Neural cell (in vitro differentiated cells): Measurements from ENCODE around the gene ITPR2. TPM values are rescaled to one million over a fixed set of nuclear protein-coding genes. Genes with fewer than 3 reads are reported as not detected.

Experiments
- H2AFZ ChIP-seq: fragments of 200-600, 300-800 bp; sonication (generic), shearing (Covaris generic); 2 replicates; pipeline ENCODE4 v1.6.0; 2014; ENCODE audit warnings: low read depth, mild to moderate bottlenecking, antibody characterized with exemption, low read length, moderate library complexity
- H3F3A ChIP-seq: fragments of 200-600 bp; shearing (Covaris generic); 2 replicates; pipeline ENCODE4 v1.6.1; 2016; ENCODE audit warnings: mild to moderate bottlenecking, moderate library complexity, mixed read lengths, antibody characterized with exemption, low read length; ENCODE audit not compliant: insufficient read depth, poor library complexity, severe bottlenecking
- H3K27ac ChIP-seq: fragments of 200-600, 300-800 bp; sonication (generic), shearing (Covaris generic); 2 replicates; pipeline ENCODE4 v1.5.1; 2014; ENCODE audit warnings: mild to moderate bottlenecking, low read length, moderate library complexity
- H3K27me3 ChIP-seq: fragments of 300-800, 200-600 bp; sonication (generic), shearing (Covaris generic); 2 replicates; pipeline ENCODE4 v1.6.0; 2014; ENCODE audit warnings: mild to moderate bottlenecking, low read depth, low read length, moderate library complexity; ENCODE audit not compliant: insufficient read depth
- H3K36me3 ChIP-seq: fragments of 300-800, 200-600 bp; sonication (generic), shearing (Covaris generic); 2 replicates; pipeline ENCODE4 v1.5.1; 2014; ENCODE audit warnings: mild to moderate bottlenecking, antibody characterized with exemption, low read length, moderate library complexity; ENCODE audit not compliant: insufficient read depth
- H3K4me2 ChIP-seq: fragments of 300-800, 200-600 bp; sonication (generic), shearing (Covaris generic); 2 replicates; pipeline ENCODE4 v1.6.0; 2014; ENCODE audit warnings: mild to moderate bottlenecking, low read length
- H3K4me3 ChIP-seq: fragments of 300-800, 200-600 bp; sonication (generic), shearing (Covaris generic); 2 replicates; pipeline ENCODE4 v1.5.1; 2014; ENCODE audit warnings: mild to moderate bottlenecking, low read length, moderate library complexity
- H3K79me2 ChIP-seq: fragments of 200-600 bp; shearing (Covaris generic); replicated peaks from 2 replicates; pipeline ENCODE4 v1.6.0; 2014; ENCODE audit warnings: mild to moderate bottlenecking, low read length, moderate library complexity; ENCODE audit not compliant: insufficient read depth
- H3K9ac ChIP-seq: fragments of 300-800, 200-600 bp; sonication (generic), shearing (Covaris generic); 2 replicates; pipeline ENCODE4 v1.6.1; 2016; ENCODE audit warnings: mild to moderate bottlenecking, low read length, mixed read lengths
- H3K9me2 ChIP-seq: fragments of 200-600 bp; shearing (Covaris generic); 2 replicates; pipeline ENCODE4 v1.6.1; 2016; ENCODE audit warnings: mild to moderate bottlenecking, low read length, mixed read lengths; ENCODE audit not compliant: insufficient read depth
- H3K9me3 ChIP-seq: fragments of 200-600, 300-800 bp; sonication (generic), shearing (Covaris generic); 2 replicates; pipeline ENCODE4 v1.6.1; 2016; ENCODE audit warnings: mild to moderate bottlenecking, mixed run types, low read length, moderate library complexity, mixed read lengths
- H4K20me1 ChIP-seq: fragments of 200-600 bp; shearing (Covaris generic); 2 replicates; pipeline ENCODE4 v1.6.1; 2016; ENCODE audit warnings: mild to moderate bottlenecking, mixed run types; ENCODE audit not compliant: insufficient read depth
- EP300 ChIP-seq: fragments of 450-650 bp; conservative IDR thresholded peaks from 2 replicates; pipeline ENCODE4 v1.6.1; 2014; ENCODE audit warnings: antibody characterized with exemption, mild to moderate bottlenecking, moderate library complexity; ENCODE audit not compliant: poor library complexity, severe bottlenecking
- EZH2 ChIP-seq: fragments of 200-600, 300-800 bp; shearing (Covaris generic), sonication (generic); IDR thresholded peaks from 2 replicates; pipeline ENCODE4 v1.6.1; 2014; ENCODE audit warnings: antibody characterized with exemption, low read length, borderline replicate concordance, mild to moderate bottlenecking; ENCODE audit not compliant: insufficient read depth, poor library complexity, severe bottlenecking
- MXI1 ChIP-seq: fragments of 450-650 bp; conservative IDR thresholded peaks from 2 replicates; pipeline ENCODE4 v1.6.1; 2014; ENCODE audit warnings: antibody characterized with exemption, mild to moderate bottlenecking; ENCODE audit not compliant: poor library complexity, severe bottlenecking
- POLR2AphosphoS5 ChIP-seq: IDR thresholded peaks from 2 replicates; pipeline ENCODE4 v1.6.1; 2012
- RAD21 ChIP-seq: fragments of 450-650 bp; conservative IDR thresholded peaks from 2 replicates; pipeline ENCODE4 v1.6.1; 2014; ENCODE audit warnings: antibody characterized with exemption, mild to moderate bottlenecking, moderate library complexity
- TAF1 ChIP-seq: IDR thresholded peaks from 2 replicates; pipeline ENCODE4 v1.6.1; 2012; ENCODE audit warnings: low read depth
- polyA plus RNA-seq: library from polyadenylated mRNA; depleted of rRNA; stranded (reverse); fragments of >200 nt; gene quantifications from 2 replicates; pipeline ENCODE4 v1.2.3, GENCODE V29; 2014
- TF ChIP-seq, protein P1 (sequence below): fragments of 450-650 bp; IDR thresholded peaks from 2 replicates; pipeline ENCODE4 v1.5.1; 2014; ENCODE audit warnings: antibody characterized with exemption, mild to moderate bottlenecking, moderate library complexity; ENCODE audit not compliant: poor library complexity, severe bottlenecking
- TF ChIP-seq, protein P2 (sequence below): IDR thresholded peaks from 2 replicates; pipeline ENCODE4 v1.6.1; 2012; ENCODE audit warnings: borderline replicate concordance

Gene ITPR2
- polyA plus RNA-seq, 1 donor from 2014 or later: 2.0 TPM

DNA sequence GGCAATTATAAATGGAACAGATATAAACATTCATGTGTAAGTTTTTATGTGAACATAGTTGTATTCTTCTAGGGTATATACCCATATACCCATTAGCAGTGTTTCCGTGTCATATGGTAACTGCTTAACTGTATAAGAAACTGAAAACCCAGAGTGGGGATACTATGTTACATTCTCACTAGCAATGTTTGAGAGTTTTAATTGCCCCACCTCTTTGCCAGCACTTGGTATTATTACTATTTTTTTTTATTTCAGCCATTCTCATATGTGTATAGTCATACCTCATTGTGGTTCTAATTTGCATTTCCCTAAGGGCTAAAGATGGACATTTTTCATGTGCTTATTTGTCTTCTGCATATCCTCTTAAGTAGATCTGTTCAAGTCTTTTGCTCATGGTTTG, 28.7 kb upstream of the ITPR2 start:
- no peaks in the 10 kb centered on the region for H3K36me3 ChIP-seq
- H3K9me2 ChIP-seq: no peaks in the 10 kb centered on the region
- H3K79me2 ChIP-seq: no peaks in the 10 kb centered on the region
- no peak for TF ChIP-seq EP300
- no peak for TF ChIP-seq POLR2AphosphoS5
- TF ChIP-seq, protein P1, sequence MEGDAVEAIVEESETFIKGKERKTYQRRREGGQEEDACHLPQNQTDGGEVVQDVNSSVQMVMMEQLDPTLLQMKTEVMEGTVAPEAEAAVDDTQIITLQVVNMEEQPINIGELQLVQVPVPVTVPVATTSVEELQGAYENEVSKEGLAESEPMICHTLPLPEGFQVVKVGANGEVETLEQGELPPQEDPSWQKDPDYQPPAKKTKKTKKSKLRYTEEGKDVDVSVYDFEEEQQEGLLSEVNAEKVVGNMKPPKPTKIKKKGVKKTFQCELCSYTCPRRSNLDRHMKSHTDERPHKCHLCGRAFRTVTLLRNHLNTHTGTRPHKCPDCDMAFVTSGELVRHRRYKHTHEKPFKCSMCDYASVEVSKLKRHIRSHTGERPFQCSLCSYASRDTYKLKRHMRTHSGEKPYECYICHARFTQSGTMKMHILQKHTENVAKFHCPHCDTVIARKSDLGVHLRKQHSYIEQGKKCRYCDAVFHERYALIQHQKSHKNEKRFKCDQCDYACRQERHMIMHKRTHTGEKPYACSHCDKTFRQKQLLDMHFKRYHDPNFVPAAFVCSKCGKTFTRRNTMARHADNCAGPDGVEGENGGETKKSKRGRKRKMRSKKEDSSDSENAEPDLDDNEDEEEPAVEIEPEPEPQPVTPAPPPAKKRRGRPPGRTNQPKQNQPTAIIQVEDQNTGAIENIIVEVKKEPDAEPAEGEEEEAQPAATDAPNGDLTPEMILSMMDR: no peak
- no peak for TF ChIP-seq EZH2
- no peak for TF ChIP-seq TAF1
- TF ChIP-seq, protein P2, sequence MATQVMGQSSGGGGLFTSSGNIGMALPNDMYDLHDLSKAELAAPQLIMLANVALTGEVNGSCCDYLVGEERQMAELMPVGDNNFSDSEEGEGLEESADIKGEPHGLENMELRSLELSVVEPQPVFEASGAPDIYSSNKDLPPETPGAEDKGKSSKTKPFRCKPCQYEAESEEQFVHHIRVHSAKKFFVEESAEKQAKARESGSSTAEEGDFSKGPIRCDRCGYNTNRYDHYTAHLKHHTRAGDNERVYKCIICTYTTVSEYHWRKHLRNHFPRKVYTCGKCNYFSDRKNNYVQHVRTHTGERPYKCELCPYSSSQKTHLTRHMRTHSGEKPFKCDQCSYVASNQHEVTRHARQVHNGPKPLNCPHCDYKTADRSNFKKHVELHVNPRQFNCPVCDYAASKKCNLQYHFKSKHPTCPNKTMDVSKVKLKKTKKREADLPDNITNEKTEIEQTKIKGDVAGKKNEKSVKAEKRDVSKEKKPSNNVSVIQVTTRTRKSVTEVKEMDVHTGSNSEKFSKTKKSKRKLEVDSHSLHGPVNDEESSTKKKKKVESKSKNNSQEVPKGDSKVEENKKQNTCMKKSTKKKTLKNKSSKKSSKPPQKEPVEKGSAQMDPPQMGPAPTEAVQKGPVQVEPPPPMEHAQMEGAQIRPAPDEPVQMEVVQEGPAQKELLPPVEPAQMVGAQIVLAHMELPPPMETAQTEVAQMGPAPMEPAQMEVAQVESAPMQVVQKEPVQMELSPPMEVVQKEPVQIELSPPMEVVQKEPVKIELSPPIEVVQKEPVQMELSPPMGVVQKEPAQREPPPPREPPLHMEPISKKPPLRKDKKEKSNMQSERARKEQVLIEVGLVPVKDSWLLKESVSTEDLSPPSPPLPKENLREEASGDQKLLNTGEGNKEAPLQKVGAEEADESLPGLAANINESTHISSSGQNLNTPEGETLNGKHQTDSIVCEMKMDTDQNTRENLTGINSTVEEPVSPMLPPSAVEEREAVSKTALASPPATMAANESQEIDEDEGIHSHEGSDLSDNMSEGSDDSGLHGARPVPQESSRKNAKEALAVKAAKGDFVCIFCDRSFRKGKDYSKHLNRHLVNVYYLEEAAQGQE: no peak
- no peak for TF ChIP-seq RAD21
- H3K4me2 ChIP-seq: no peak overlapping the region
- no peak overlapping the region for H3K4me3 ChIP-seq
- no peaks in the 10 kb centered on the region for H4K20me1 ChIP-seq
- no peaks in the 10 kb centered on the region for H3K9me3 ChIP-seq
- no peaks in the 10 kb centered on the region for H3K27me3 ChIP-seq
- no peaks in the 10 kb centered on the region for H3F3A ChIP-seq
- H3K27ac ChIP-seq: no peak overlapping the region
- H2AFZ ChIP-seq: no peak overlapping the region
- no peak overlapping the region for H3K9ac ChIP-seq

DNA sequence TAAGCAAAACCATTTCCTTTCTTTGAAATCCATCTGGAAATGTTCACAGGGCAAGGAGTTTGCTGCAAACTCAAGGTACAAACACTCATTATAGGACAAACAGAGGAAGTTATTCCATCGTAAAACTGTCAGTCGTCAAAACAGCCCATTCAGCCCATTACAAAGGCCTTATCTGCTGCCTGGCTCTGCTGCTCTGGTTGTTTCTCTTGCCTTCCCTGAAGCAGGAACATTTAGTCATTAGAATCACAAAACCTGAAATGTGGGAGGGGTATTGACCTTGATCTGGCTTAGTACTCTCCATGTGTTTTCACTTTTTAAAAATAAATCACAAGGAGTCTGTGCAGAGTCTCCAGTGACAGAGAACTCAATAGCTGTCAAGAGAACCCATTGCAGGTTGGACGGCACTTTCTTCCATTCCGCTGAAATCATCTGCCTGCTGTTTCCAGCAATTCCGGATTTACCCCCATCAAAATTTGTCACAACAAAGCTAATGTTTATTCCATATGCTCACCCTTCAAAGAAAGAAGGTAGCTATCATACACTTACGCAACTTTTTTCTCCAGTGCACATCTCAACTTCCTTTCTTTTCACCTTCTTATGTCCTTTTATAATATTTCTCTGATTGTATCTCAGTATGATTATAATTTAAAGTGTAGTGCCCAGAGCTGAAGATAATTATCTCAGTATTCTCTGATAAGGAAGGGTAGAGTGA, 24.6 kb upstream of the ITPR2 start:
- H4K20me1 ChIP-seq: no peaks in the 10 kb centered on the region
- H3K9me2 ChIP-seq: no peaks in the 10 kb centered on the region
- no peaks in the 10 kb centered on the region for H3K27me3 ChIP-seq
- H3K4me3 ChIP-seq: no peak overlapping the region
- H3K79me2 ChIP-seq: no peaks in the 10 kb centered on the region
- H3K4me2 ChIP-seq: no peak overlapping the region
- no peaks in the 10 kb centered on the region for H3K9me3 ChIP-seq
- TF ChIP-seq, protein P1: no peak
- TF ChIP-seq MXI1 (no peak), EZH2 (no peak), EP300 (no peak), POLR2AphosphoS5 (peak; percentile 17)
- TF ChIP-seq, protein P2: no peak
- no peaks in the 10 kb centered on the region for H3K36me3 ChIP-seq
- H3K27ac ChIP-seq: no peak overlapping the region
- H2AFZ ChIP-seq: no peak overlapping the region
- no peaks in the 10 kb centered on the region for H3F3A ChIP-seq
- no peak overlapping the region for H3K9ac ChIP-seq
